Bronchial epithelial cell (primary cell): Measurements from ENCODE around the gene NDUFB10. TPM values are rescaled to one million over a fixed set of nuclear protein-coding genes. Genes with fewer than 3 reads are reported as not detected.

Source experiments
- DNase-seq: peaks from one replicate; pipeline ENCODE4 v3.0.0-alpha.2; 2010; ENCODE audit warnings: low read depth
- FAIRE-seq: peaks from 2 replicates; lab custom pipeline; 2011; peaks lifted over from hg19 to GRCh38; lab: Jason Lieb, UNC
- H3K27me3 ChIP-seq: 2 replicates; pipeline ENCODE4 v1.5.1; 2011; ENCODE audit warnings: low read length; ENCODE audit not compliant: control insufficient read depth, insufficient read depth
- H3K36me3 ChIP-seq: 2 replicates; pipeline ENCODE4 v1.5.1; 2011; ENCODE audit warnings: low read length; ENCODE audit not compliant: control insufficient read depth, insufficient read depth
- H3K4me3 ChIP-seq: 2 replicates; pipeline ENCODE4 v1.5.1; 2011; ENCODE audit warnings: mild to moderate bottlenecking, low read depth, low read length, control low read depth
- total RNA-seq: library from RNA; depleted of rRNA; stranded (reverse); fragments of >200 nt; gene quantifications from 2 replicates; pipeline ENCODE4 v1.2.1, GENCODE V29; 2014
- TF ChIP-seq, protein P1 (sequence below): IDR thresholded peaks from 2 replicates; pipeline ENCODE4 v1.5.1; 2011; ENCODE audit warnings: mild to moderate bottlenecking, moderate library complexity, low read length, control low read depth, inconsistent platforms; ENCODE audit not compliant: insufficient read depth, severe bottlenecking

Gene NDUFB10
- total RNA-seq, 1 donor from 2014 or later, result 115 TPM

DNA sequence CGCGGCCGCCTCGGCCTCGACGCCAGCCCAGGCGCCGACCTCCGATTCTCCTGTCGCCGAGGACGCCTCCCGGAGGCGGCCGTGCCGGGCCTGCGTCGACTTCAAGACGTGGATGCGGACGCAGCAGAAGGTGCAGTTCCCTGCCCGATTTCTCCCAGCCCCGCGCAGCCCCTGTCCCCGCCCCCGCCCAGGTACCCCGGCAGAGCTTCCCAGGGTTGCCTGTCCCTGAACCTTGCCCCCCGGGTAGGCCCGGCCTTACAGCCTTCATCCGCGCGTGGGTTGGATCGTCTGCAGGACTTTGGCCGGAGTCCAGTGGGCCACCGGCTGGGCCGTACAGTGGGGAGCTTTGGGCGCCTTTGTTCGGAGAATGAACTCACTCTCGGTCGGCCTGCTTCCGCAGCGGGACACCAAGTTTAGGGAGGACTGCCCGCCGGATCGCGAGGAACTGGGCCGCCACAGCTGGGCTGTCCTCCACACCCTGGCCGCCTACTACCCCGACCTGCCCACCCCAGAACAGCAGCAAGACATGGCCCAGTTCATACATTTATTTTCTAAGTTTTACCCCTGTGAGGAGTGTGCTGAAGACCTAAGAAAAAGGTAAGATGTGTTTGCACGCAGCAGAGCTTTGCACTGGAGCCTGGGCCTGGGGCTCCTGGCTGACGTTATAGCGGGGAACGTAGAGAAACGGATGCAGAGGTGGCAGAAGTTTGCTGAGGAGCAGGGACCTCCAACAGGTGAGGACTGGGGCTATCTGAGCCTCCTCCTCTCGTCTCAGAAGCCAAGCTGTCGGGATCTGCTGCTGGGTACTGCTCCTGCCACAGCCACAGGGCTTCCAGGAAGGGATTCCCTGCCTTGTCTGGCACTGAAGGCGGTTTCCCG, 25.2 kb downstream of the NDUFB10 start:
- H3K36me3 ChIP-seq, result peaks cover 10% of the 10 kb centered on the region
- peaks cover 16% of the 10 kb centered on the region for H3K27me3 ChIP-seq
- H3K4me3 ChIP-seq, result peak overlapping the region; percentile 66
- TF ChIP-seq, protein P1, sequence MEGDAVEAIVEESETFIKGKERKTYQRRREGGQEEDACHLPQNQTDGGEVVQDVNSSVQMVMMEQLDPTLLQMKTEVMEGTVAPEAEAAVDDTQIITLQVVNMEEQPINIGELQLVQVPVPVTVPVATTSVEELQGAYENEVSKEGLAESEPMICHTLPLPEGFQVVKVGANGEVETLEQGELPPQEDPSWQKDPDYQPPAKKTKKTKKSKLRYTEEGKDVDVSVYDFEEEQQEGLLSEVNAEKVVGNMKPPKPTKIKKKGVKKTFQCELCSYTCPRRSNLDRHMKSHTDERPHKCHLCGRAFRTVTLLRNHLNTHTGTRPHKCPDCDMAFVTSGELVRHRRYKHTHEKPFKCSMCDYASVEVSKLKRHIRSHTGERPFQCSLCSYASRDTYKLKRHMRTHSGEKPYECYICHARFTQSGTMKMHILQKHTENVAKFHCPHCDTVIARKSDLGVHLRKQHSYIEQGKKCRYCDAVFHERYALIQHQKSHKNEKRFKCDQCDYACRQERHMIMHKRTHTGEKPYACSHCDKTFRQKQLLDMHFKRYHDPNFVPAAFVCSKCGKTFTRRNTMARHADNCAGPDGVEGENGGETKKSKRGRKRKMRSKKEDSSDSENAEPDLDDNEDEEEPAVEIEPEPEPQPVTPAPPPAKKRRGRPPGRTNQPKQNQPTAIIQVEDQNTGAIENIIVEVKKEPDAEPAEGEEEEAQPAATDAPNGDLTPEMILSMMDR, result no peak
- DNase-seq (no peak), FAIRE-seq (no peak)

GRCh38 chr16:1985466-1986150, 26.3 kb downstream of the NDUFB10 start:
- peaks cover 20% of the 10 kb centered on the region for H3K27me3 ChIP-seq

GRCh38 chr16:1987198-1987597, 27.9 kb downstream of the NDUFB10 start:
- FAIRE-seq (no peak), DNase-seq (no peak)
- Histone ChIP-seq H3K4me3 (no peak overlapping the region), H3K27me3 (peaks cover 14% of the 10 kb centered on the region), H3K36me3 (peaks cover 10% of the 10 kb centered on the region)
- TF ChIP-seq, protein P1, result no peak

More at GRCh38 chr16:1985466-1986150, 26.3 kb downstream of the NDUFB10 start:
- H3K4me3 ChIP-seq, result no peak overlapping the region
- TF ChIP-seq, protein P1, result no peak
- no peak for DNase-seq
- peaks cover 10% of the 10 kb centered on the region for H3K36me3 ChIP-seq
- no peak for FAIRE-seq

GRCh38 chr16:1989209-1990100, 30.1 kb downstream of the NDUFB10 start, which contains the start of gene SYNGR3:
SYNGR3 (plus strand) TSS chr16:1989970; CDS start chr16:1990103, 133 bp downstream.
- peaks cover 10% of the 10 kb centered on the region for H3K36me3 ChIP-seq
- H3K4me3 ChIP-seq, result peak within 1 kb of the TSS; percentile 21
- TF ChIP-seq, protein P1, result no peak
- H3K27me3 ChIP-seq, result peaks cover 14% of the 10 kb centered on the region
- DNase-seq (no peak), FAIRE-seq (no peak)

GRCh38 chr16:1990101-1990350, 30.7 kb downstream of the NDUFB10 start:
- FAIRE-seq (no peak), DNase-seq (no peak)
- Histone ChIP-seq H3K36me3 (peaks cover 10% of the 10 kb centered on the region), H3K27me3 (peaks cover 14% of the 10 kb centered on the region), H3K4me3 (no peak overlapping the region)
- TF ChIP-seq, protein P1, result no peak
